ENCODE data around the gene HAUS3. TPM values are rescaled to one million over a fixed set of nuclear protein-coding genes. Genes with fewer than 3 reads are reported as not detected.

HAUS3 gene
- total RNA-seq, 1 donor from 2014 or later = 10.7 TPM

DNA sequence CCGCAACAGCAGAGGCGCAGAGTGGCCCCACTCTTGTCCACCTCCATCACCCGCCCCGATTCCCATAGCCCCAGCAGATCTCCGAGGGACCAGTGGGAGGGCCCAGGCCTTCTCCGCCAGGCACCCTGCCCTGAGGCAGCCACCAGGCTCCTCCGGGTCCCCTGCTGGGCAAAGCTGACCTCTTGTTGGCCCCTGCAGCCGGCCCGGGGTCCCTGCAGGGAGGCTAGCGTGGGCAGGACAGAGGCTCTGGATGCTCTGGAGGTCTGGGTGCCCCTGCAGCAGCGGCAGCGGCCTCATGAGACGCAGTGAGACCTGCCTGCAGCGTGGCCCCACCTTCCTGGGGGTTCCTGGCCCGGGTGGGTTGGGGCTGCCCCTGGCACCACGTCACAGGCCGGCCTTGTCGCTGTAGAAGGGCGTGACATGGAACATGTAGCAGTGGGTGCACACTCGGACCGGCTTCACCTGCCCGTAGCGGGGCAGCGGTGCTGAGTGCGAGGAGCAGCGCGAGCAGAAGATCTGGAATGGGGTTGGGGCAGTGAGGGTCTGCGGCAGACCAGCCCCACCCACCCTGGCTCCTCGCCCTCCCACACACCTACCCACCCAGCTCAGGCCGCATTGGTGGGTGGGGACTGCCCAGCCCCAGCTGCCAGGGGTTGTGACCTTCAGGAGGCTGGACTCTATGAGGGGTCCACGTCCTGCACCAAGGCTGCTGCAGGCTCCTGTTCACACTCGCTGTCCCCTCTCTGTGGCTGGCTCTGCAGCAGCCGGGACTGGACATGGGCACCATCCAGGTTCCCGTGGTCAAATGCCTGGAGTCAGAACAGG, 28.6 kb upstream of the HAUS3 start:
- no peak for TF ChIP-seq CTCF (conservative IDR thresholded peaks at IDR 0.05; ENCODE audit: low read depth, low read length)
- no peak for DNase-seq (ENCODE audit: low read depth)
- no peak overlapping the region for H3K4me3 ChIP-seq (ENCODE audit: low read depth, low read length)

DNA sequence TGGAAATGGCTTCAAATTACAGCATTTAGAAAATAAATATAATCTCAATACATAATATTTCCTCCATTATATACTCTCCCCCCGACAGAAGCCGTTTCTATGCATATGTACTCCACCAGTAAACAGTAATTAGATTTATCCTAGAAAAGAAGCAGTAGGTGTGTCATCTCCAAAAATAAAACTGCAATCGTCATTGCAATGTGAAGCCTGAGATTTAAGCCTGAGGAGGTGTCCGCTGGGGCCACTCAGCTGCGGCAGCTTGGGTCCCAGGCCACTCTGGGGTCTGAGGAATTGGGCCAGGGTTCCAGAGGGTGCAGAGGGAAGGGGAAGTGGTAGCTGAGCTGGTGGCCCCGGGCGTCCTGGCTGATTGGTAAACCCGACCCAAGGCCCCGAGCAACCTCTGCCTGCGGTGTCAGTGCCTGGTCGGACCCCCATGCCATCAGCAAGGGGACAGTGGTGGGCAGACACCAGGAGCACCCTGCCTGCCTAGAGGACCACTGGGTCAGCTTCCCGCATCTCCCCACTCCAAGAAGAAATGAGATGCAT, 27.8 kb upstream of the HAUS3 start:
- no peak overlapping the region for H3K4me3 ChIP-seq (ENCODE audit: low read depth, low read length)
- no peak for DNase-seq (ENCODE audit: low read depth)
- TF ChIP-seq CTCF (conservative IDR thresholded peaks at IDR 0.05; ENCODE audit: low read depth, low read length) = no peak

- DNase-seq (ENCODE audit: low read depth) = no peak
- no peak for TF ChIP-seq CTCF (conservative IDR thresholded peaks at IDR 0.05; ENCODE audit: low read depth, low read length)
- H3K4me3 ChIP-seq (ENCODE audit: low read depth, low read length) = no peak overlapping the region
Measured at GRCh38 chr4:2269206-2269531, 27.2 kb upstream of the HAUS3 start.

DNA sequence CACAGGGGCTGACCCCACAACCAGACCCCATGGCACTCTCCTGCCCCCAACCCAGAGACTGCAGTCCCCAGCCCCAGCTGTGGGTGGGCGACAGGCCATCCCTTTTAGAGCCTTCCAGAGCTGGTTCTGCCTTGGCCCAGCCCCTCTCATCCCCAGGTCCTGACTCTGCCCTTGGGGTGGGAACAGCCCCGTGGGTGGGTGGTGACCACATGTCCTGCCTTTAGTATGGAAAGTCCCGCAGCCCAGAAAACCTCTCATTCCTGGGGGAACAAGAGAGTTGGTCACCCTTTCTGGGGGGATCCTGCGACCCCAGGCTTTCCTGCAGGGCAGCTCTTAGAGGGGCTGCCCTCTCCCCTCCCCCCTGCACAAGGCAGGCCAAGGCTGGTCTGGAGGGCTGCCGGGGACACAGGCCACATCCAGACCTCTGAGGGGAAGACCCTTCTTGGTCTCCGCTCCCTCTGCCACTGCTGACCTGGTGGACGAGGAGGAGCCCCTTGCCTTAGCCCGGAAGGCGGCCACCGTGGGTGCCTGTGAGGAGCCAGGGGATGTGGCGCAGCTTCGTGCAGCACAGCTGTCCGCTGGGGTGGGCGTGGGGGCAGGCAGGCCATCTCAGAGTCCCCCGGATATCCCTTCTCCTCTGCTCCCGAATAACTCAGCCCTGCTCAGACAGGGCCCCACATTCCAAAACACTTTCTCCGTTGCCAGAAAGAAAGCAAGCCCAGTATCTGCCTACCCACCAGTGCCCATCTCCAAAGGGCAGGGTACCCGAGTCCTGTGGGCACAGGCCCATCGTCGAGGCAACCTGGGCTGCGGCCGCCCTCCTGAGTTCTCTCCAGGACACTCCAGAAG, 26.7 kb upstream of the HAUS3 start:
- H3K4me3 ChIP-seq (ENCODE audit: low read depth, low read length) = no peak overlapping the region
- no peak for DNase-seq (ENCODE audit: low read depth)
- TF ChIP-seq CTCF (conservative IDR thresholded peaks at IDR 0.05; ENCODE audit: low read depth, low read length) = no peak

DNA sequence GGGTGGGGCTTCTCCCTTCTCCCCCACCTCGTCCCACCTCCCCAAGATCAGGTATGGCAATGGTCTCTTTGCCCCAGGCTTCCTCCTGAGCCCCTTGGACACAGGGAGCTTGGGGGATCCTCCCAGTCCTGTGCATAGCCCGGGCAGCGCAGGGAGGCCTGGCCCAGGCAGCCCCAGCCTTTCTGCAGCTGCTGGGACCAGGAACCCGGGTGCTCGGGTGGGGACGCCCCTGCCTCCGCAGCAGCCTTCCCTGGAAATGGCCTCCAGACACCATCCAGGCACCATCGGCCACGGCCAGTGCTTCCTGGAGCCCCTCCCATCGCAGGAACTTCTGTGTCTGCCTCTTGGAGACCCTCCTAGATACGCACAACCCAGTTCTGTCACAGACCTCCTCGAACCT, 25.9 kb upstream of the HAUS3 start:
- DNase-seq (ENCODE audit: low read depth) = no peak
- no peak for TF ChIP-seq CTCF (conservative IDR thresholded peaks at IDR 0.05; ENCODE audit: low read depth, low read length)
- H3K4me3 ChIP-seq (ENCODE audit: low read depth, low read length) = no peak overlapping the region

DNA sequence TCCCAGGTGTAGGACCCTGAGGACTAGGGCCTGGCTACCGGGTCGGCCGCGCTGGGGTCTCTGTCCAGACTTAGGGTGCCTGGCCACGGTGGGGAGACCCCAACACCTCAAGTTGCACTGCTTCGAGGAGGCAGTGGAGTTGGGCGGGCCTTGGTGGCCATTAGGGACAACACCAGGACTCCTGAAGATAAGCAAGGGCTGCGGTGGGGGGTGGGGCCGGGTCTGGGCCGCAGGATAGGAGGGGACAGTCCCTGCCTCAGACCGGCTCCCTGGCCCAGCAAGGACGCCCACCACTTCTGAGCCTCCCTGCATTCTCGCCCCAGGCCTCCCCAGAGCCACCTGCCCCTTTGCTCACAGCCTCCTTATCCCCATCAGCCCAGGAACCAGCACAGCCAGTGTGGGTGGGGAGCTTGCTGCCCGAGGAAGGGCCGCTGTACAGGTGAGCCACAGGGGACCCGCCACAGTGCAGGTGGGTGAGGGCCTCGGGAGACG, 25.4 kb upstream of the HAUS3 start:
- DNase-seq (ENCODE audit: low read depth) = no peak
- no peak overlapping the region for H3K4me3 ChIP-seq (ENCODE audit: low read depth, low read length)
- TF ChIP-seq CTCF (conservative IDR thresholded peaks at IDR 0.05; ENCODE audit: low read depth, low read length) = no peak
